CD4-positive, CD25-positive, alpha-beta regulatory T cell (primary cell): ENCODE measurements around the gene HHAT. TPM values are rescaled to one million over a fixed set of nuclear protein-coding genes. Genes with fewer than 3 reads are reported as not detected.

Experiments
- ATAC-seq, 2 donors: fragments of 150-1000 bp; cut with Tn5 transposase; one replicate each; pipeline ENCODE4 v1.10.0; 2021; ENCODE audit warnings: low read depth in 2 of 2, moderate number of reproducible peaks in 2 of 2, moderate library complexity in 1 of 2
- DNase-seq, 3 donors: peaks; one replicate each; pipeline versions ENCODE4 v3.0.0 to v3.0.0-alpha.2; 2012 to 2022; ENCODE audit warnings: mixed read lengths in 1 of 3
- H3K27ac ChIP-seq: one replicate; pipeline ENCODE4 v1.7.0; 2013; ENCODE audit warnings: mild to moderate bottlenecking, low read length; ENCODE audit not compliant: insufficient read depth, poor library complexity, severe bottlenecking
- H3K27me3 ChIP-seq: one replicate; pipeline ENCODE4 v1.7.0; 2013; ENCODE audit warnings: low read length; ENCODE audit not compliant: control insufficient read depth, insufficient read depth
- H3K36me3 ChIP-seq: one replicate; pipeline ENCODE4 v1.7.0; 2013; ENCODE audit warnings: mild to moderate bottlenecking, low read length, moderate library complexity; ENCODE audit not compliant: control insufficient read depth, insufficient read depth
- H3K4me1 ChIP-seq: 2 replicates; pipeline ENCODE4 v1.7.0; 2013; ENCODE audit warnings: mild to moderate bottlenecking, low read length; ENCODE audit not compliant: insufficient read depth, control insufficient read depth, poor library complexity, severe bottlenecking
- H3K4me3 ChIP-seq: one replicate; pipeline ENCODE4 v1.7.0; 2013; ENCODE audit warnings: low read depth, mild to moderate bottlenecking, low read length, moderate library complexity
- H3K9me3 ChIP-seq, 2 experiments: 1 replicate in 1 of 2; 2 replicates in 1 of 2; pipeline ENCODE4 v1.7.0; 2013; ENCODE audit warnings: low read length in 2 of 2, mild to moderate bottlenecking in 1 of 2, moderate library complexity in 1 of 2; ENCODE audit not compliant: control insufficient read depth in 2 of 2
- H3K27ac Mint-ChIP-seq, 3 donors: one replicate each; pipeline ENCODE4 v1.8.0; 2020 to 2022; ENCODE audit warnings: mild to moderate bottlenecking in 3 of 3, mixed read lengths in 3 of 3, moderate library complexity in 2 of 3
- H3K27me3 Mint-ChIP-seq: one replicate; pipeline ENCODE4 v1.8.0; 2022; ENCODE audit warnings: mild to moderate bottlenecking, mixed read lengths
- H3K36me3 Mint-ChIP-seq: one replicate; pipeline ENCODE4 v1.8.0; 2020; ENCODE audit warnings: mixed read lengths
- H3K4me1 Mint-ChIP-seq, 4 donors: one replicate each; pipeline ENCODE4 v1.8.0; 2020 to 2022; ENCODE audit warnings: mixed read lengths in 4 of 4, mild to moderate bottlenecking in 1 of 4
- H3K4me3 Mint-ChIP-seq, 4 donors: one replicate each; pipeline ENCODE4 v1.8.0; 2020 to 2022; ENCODE audit warnings: mild to moderate bottlenecking in 4 of 4, mixed read lengths in 4 of 4, moderate library complexity in 3 of 4
- H3K9me3 Mint-ChIP-seq, 7 donors: one replicate each; pipeline ENCODE4 v1.8.0; 2020 to 2022; ENCODE audit warnings: mixed read lengths in 7 of 7, mild to moderate bottlenecking in 3 of 7, moderate library complexity in 2 of 7
- polyA plus RNA-seq, 4 donors: library from polyadenylated mRNA; unstranded; fragments of 300-500 nt; fragmentation: Illumina TruSeq; gene quantifications; one replicate each; pipeline ENCODE4 v1.2.3, GENCODE V29; 2021
- total RNA-seq: library from RNA; stranded (reverse); gene quantifications from one replicate; pipeline ENCODE4 v1.2.3, GENCODE V29; 2022

HHAT gene
- total and polyA plus RNA-seq, 5 donors from 2014 or later = 1.4 to 6.0 (median 2.0) TPM

- DNase-seq (no peak), ATAC-seq (no peak)
- Mint-ChIP-seq H3K9me3 (peaks cover 0 to 4% (median 0%) of the 10 kb centered on the region in 7 donors), H3K4me1 (peaks cover 0 to 5% (median 0%) of the 10 kb centered on the region in 4 donors), H3K4me3 (no peak overlapping the region), H3K36me3 (no peaks in the 10 kb centered on the region), H3K27me3 (peaks cover 55% of the 10 kb centered on the region), H3K27ac (no peak overlapping the region)
- peaks cover 11% of the 10 kb centered on the region for H3K27me3 ChIP-seq
- H3K27ac ChIP-seq = no peak overlapping the region
- H3K4me1 ChIP-seq = peaks cover 4% of the 10 kb centered on the region
- no peaks in the 10 kb centered on the region for H3K36me3 ChIP-seq
- no peak overlapping the region for H3K4me3 ChIP-seq
- no peaks in the 10 kb centered on the region for H3K9me3 ChIP-seq
These were observed 35.5 kb upstream of the HHAT start for GRCh38 chr1:210293171-210293607.

DNA sequence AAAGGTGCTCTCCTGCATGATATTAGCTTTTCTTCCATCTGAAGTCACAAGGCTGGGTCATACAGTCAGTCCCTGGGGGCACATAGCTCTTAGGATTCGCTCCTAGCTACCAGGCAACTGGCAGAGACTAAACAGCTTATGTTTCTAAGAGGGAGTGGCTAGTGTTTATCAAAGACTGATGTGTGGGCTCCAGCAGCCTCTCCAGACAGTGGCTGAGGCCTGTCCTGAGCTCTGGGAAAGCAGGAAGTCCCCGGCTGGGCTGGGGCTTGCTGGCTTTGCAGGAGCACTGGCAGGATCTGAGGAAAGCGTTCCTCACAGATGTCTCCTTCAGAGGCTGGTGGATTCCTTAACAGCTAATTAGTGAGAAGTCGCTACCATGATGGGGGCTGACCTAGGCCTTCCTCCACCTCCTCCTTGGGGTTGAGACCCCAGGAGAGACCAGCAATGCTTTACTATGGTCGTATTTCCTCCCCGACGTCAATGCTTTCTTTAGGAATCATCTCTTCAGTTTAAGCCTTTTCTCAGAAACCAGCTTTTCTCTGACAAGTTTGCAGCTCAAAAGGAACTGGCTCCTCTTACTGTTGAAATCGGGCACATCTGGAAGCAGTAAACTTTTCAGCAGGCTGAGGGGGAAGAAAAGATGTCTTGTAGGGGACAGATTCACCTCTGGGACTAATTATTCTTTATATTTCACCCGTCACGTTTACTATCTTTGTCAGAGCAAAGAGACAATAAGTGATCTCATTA, 33.5 kb upstream of the HHAT start:
- no peak overlapping the region for H3K4me3 Mint-ChIP-seq
- no peak for DNase-seq

DNA sequence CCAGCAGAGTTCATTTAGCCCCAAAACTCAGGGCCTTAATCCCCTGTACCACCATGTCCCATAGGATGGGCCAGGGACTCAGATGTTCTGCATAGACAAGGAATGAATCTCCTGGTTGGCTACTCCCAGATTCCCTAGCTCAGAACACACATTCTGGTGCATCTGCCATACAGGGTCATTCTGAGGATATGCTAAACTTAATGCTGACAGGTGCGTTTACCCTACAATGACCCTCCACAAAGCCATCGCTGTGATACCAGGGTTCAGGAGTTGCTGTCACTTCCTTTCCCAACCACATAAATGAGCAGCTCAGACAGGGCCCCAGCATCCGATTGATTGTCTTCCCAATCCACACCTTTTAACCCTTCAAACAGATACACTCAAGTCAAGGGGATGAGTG, 32.0 kb upstream of the HHAT start:
- Mint-ChIP-seq H3K9me3 (peaks cover 0 to 1% (median 0%) of the 10 kb centered on the region in 7 donors), H3K4me1 (peaks cover 0 to 5% (median 0%) of the 10 kb centered on the region in 4 donors), H3K4me3 (no peak overlapping the region), H3K27me3 (peaks cover 33% of the 10 kb centered on the region), H3K36me3 (no peaks in the 10 kb centered on the region), H3K27ac (no peak overlapping the region)
- no peak overlapping the region for H3K27ac ChIP-seq
- ATAC-seq = no peak
- peaks cover 4% of the 10 kb centered on the region for H3K4me1 ChIP-seq
- no peak for DNase-seq
- H3K9me3 ChIP-seq = no peaks in the 10 kb centered on the region
- H3K4me3 ChIP-seq = no peak overlapping the region
- H3K27me3 ChIP-seq = peaks cover 5% of the 10 kb centered on the region
- H3K36me3 ChIP-seq = no peaks in the 10 kb centered on the region

More for the DNA sequence above, 33.5 kb upstream of the HHAT start:
- H3K4me3 ChIP-seq = no peak overlapping the region
- no peak for ATAC-seq
- H3K36me3 ChIP-seq = no peaks in the 10 kb centered on the region
- Mint-ChIP-seq H3K27me3 (peaks cover 48% of the 10 kb centered on the region), H3K9me3 (peaks cover 0 to 2% (median 0%) of the 10 kb centered on the region in 7 donors), H3K4me1 (peaks cover 0 to 5% (median 0%) of the 10 kb centered on the region in 4 donors), H3K27ac (no peak overlapping the region), H3K36me3 (no peaks in the 10 kb centered on the region)
- H3K27ac ChIP-seq = no peak overlapping the region
- no peaks in the 10 kb centered on the region for H3K9me3 ChIP-seq
- H3K4me1 ChIP-seq = peaks cover 4% of the 10 kb centered on the region
- peaks cover 8% of the 10 kb centered on the region for H3K27me3 ChIP-seq

DNA sequence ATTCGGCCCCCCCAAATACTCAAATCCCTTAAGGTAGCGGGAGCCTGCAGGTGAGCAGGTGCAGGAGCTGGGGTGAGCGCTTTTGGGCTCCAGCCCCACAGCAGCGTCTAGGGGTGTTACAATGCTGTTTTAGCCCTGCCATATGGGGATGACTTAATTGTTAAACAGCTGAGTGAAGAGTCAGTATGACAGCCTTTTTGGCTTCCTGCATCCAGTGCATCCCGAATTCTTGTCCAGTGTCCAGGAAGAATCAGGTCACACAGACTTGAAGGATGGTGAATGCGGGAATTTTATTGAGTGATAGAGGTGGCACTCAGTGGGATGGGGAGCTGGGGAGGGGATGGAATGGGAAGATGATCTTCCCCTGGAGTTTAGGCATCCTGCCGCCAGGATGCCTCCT, 30.4 kb upstream of the HHAT start:
- H3K27ac Mint-ChIP-seq = no peak overlapping the region
- DNase-seq (no peak), ATAC-seq (no peak)
- Histone ChIP-seq H3K36me3 (no peaks in the 10 kb centered on the region), H3K4me3 (no peak overlapping the region), H3K4me1 (no peaks in the 10 kb centered on the region), H3K27ac (no peak overlapping the region), H3K27me3 (peaks cover 3% of the 10 kb centered on the region), H3K9me3 (no peaks in the 10 kb centered on the region)
- H3K27me3 Mint-ChIP-seq = peaks cover 29% of the 10 kb centered on the region
- peaks cover 0 to 1% (median 0%) of the 10 kb centered on the region in 7 donors for H3K9me3 Mint-ChIP-seq
- no peaks in the 10 kb centered on the region for H3K36me3 Mint-ChIP-seq
- no peak overlapping the region for H3K4me3 Mint-ChIP-seq
- no peaks in the 10 kb centered on the region for H3K4me1 Mint-ChIP-seq

DNA sequence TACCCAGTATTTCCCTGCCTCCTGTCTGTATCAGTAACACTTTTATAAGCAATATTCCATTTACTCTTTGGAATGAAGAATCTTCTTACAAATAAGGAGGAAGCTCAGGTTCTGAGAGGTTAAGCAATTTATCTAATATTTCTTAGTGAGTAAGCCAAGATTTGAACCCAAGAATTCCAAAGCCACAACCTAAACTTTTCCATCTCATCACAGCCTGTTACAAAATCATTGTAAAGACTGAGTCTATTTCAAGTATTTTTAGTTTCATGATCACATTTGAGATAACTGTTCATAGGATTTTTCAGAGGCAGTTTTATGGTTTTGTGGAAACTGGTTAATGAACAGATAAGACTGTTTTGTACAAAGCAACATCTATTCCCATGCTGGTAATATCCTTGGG, 29.8 kb upstream of the HHAT start:
- peaks cover 0 to 1% (median 0%) of the 10 kb centered on the region in 7 donors for H3K9me3 Mint-ChIP-seq
- no peak overlapping the region for H3K4me3 Mint-ChIP-seq
- no peak overlapping the region for H3K27ac Mint-ChIP-seq
- no peak for DNase-seq
- peaks cover 23% of the 10 kb centered on the region for H3K27me3 Mint-ChIP-seq
- no peak for ATAC-seq
- no peaks in the 10 kb centered on the region for H3K4me1 Mint-ChIP-seq
- Histone ChIP-seq H3K4me3 (no peak overlapping the region), H3K36me3 (no peaks in the 10 kb centered on the region), H3K9me3 (no peaks in the 10 kb centered on the region), H3K27me3 (peaks cover 3% of the 10 kb centered on the region), H3K4me1 (no peaks in the 10 kb centered on the region), H3K27ac (no peak overlapping the region)
- no peaks in the 10 kb centered on the region for H3K36me3 Mint-ChIP-seq

GRCh38 chr1:210299501-210299900, 29.2 kb upstream of the HHAT start:
- Mint-ChIP-seq H3K27ac (no peak overlapping the region), H3K27me3 (peaks cover 21% of the 10 kb centered on the region), H3K4me3 (no peak overlapping the region), H3K4me1 (no peaks in the 10 kb centered on the region), H3K9me3 (peaks cover 0 to 2% (median 0%) of the 10 kb centered on the region in 7 donors), H3K36me3 (no peaks in the 10 kb centered on the region)
- Histone ChIP-seq H3K27ac (no peak overlapping the region), H3K4me3 (no peak overlapping the region), H3K4me1 (no peaks in the 10 kb centered on the region), H3K36me3 (no peaks in the 10 kb centered on the region), H3K27me3 (peaks cover 5% of the 10 kb centered on the region), H3K9me3 (no peaks in the 10 kb centered on the region)
- no peak for ATAC-seq
- DNase-seq = no peak

DNA sequence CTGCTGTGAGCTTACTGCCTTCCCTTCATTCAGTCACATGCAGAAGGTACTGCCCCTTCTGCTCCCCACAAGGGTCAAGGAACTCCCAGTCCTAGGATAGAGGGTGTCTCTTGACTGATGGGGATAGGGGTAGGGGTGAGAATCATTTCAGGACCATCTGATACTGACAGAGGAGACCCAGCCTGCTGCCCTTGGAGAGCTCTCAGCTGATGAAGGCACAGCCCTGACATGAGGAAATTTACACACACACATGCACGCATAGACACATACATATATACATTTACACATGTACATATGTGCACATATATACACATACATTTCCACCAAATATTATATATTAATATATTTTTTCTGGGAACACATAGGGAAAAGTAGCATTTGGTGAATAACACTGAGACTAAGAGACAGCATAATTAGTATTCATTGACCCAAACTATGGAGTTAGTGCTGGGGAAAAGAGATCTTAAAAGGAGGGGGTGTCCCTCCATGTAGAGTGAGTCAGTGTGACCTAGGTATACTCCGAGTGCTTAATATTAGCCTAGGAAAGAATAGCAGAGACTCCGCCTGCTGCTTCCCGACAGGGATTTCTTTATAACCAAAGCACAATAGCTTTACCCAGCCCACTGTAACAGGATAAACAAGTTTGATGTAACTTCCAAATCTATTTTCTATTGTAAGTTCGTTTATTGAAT, 27.6 kb upstream of the HHAT start:
- Histone ChIP-seq H3K27ac (no peak overlapping the region), H3K4me1 (no peaks in the 10 kb centered on the region), H3K27me3 (peaks cover 5% of the 10 kb centered on the region), H3K4me3 (no peak overlapping the region), H3K9me3 (no peaks in the 10 kb centered on the region), H3K36me3 (no peaks in the 10 kb centered on the region)
- DNase-seq (no peak), ATAC-seq (no peak)
- Mint-ChIP-seq H3K27ac (no peak overlapping the region), H3K36me3 (no peaks in the 10 kb centered on the region), H3K4me1 (no peaks in the 10 kb centered on the region), H3K27me3 (peaks cover 15% of the 10 kb centered on the region), H3K4me3 (no peak overlapping the region), H3K9me3 (peaks cover 0 to 2% (median 0%) of the 10 kb centered on the region in 7 donors)
